ENCODE results near the gene TRABD2B.

The TRABD2B gene

DNA sequence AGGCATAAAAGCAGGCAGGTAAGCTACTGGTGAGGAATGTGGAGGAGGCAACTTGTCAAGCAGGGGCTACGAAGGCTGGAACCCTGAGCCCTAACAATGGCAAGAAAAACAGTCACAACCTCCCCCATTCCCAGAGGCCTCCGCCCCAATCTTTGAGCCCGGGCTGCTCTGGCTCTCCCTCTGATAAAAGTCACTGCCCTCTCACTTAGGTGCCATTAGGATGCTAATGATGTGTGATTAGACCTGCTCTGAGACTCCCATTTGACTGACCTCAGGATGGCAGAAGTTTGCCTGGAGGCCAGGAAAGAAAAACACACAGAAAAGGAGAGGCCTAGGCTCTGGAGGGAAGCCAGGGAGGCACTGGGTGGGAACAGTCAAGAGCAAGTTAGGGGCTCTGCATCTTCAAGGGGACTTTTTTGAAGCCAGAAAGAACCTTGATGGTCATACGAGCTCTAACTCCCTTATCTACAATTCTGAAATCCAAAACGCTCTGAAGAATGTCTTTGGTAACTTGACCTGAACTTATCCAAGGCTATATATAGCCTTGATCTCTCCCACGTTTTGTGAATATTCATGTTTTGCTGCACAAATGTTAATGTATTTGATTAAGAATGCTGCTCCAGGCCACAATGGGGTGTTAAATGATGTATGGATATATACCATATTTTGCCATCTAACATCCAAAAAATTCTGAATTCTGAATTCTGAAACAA lies 98.9 kb downstream of the TRABD2B start:
- H3K27ac ChIP-seq (ENCODE audit: low read length), result no peak overlapping the region
- peaks cover 13% of the 10 kb centered on the region for H3K27me3 ChIP-seq (ENCODE audit: insufficient read depth, low read length, poor library complexity)
- no peak overlapping the region for H3K9ac ChIP-seq (ENCODE audit: low read depth, low read length)
- no peaks in the 10 kb centered on the region for H3K36me3 ChIP-seq (ENCODE audit: insufficient read depth, low read length)
- TF ChIP-seq CTCF (IDR thresholded peaks at IDR 0.05; ENCODE audit: borderline replicate concordance, extremely low read depth, low read length, poor library complexity, severe bottlenecking) (no peak), EZH2 (IDR thresholded peaks at IDR 0.05; ENCODE audit: borderline replicate concordance, low read depth, low read length, severe bottlenecking) (no peak)
- no peaks in the 10 kb centered on the region for H3K9me3 ChIP-seq (ENCODE audit: insufficient read depth, low read length, severe bottlenecking)
- no peaks in the 10 kb centered on the region for H3K4me1 ChIP-seq (ENCODE audit: insufficient read depth, low read length)
- H4K20me1 ChIP-seq (ENCODE audit: insufficient read depth, low read length), result no peaks in the 10 kb centered on the region
- H3K4me2 ChIP-seq (ENCODE audit: insufficient read depth, low read length), result no peak overlapping the region
- no peak overlapping the region for H3K4me3 ChIP-seq (ENCODE audit: low read depth in 1 of 2, low read length in 2 of 2)
- H2AFZ ChIP-seq (ENCODE audit: low read depth, low read length), result no peak overlapping the region
- ATAC-seq (ENCODE audit: insufficient read depth, low read depth) (no peak), DNase-seq (no peak)
- H3K79me2 ChIP-seq (ENCODE audit: insufficient read depth, low read length), result no peaks in the 10 kb centered on the region

DNA sequence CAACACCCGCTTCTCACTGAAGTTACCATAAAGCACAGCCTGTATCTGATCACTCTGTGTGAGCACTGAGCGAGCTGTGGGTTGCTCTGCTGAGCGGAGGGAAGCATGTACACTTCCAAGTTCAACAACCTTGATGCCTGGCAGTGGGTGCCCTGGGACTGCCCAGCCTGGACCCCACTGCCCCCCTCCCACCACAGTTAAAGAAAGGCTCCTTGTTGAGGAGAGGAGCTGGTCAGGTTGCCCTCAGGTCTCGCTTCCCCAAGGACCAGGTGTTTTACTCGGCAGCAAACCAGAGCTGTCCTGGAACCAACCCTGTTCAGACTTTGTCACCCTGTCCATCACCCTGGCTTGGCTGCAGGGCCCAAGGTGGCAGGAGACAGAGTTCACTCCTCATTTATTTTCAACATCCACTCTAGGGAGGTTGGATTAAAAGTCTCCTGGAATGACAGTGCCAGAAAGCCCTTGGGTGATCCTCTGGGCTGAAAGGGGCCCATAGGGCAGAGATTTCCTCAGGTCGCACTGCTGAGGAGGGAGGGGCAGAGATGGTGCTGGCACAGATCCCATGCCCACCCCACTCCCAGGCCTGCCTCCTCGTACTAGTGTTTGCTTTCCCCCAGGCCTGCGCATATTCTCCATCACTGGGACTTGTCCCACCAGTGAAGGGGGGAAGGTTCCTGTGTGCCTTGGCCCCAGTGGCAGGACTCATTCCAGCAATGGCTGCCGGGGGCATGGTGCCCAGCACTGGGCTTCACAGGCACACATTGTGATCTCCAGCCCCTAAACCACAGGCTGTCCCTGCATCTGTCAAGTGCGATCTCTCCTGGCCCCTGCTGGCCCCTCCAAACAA lies 101.7 kb downstream of the TRABD2B start:
- H3K4me3 ChIP-seq (ENCODE audit: low read depth in 1 of 2, low read length in 2 of 2), result no peak overlapping the region
- H4K20me1 ChIP-seq (ENCODE audit: insufficient read depth, low read length), result no peaks in the 10 kb centered on the region
- H3K4me1 ChIP-seq (ENCODE audit: insufficient read depth, low read length), result no peaks in the 10 kb centered on the region
- TF ChIP-seq EZH2 (IDR thresholded peaks at IDR 0.05; ENCODE audit: borderline replicate concordance, low read depth, low read length, severe bottlenecking) (no peak), CTCF (IDR thresholded peaks at IDR 0.05; ENCODE audit: borderline replicate concordance, extremely low read depth, low read length, poor library complexity, severe bottlenecking) (no peak)
- ATAC-seq (ENCODE audit: insufficient read depth, low read depth) (no peak), DNase-seq (no peak)
- no peak overlapping the region for H3K9ac ChIP-seq (ENCODE audit: low read depth, low read length)
- H3K9me3 ChIP-seq (ENCODE audit: insufficient read depth, low read length, severe bottlenecking), result no peaks in the 10 kb centered on the region
- H3K27ac ChIP-seq (ENCODE audit: low read length), result no peak overlapping the region
- H3K36me3 ChIP-seq (ENCODE audit: insufficient read depth, low read length), result no peaks in the 10 kb centered on the region
- H3K79me2 ChIP-seq (ENCODE audit: insufficient read depth, low read length), result no peaks in the 10 kb centered on the region
- H3K4me2 ChIP-seq (ENCODE audit: insufficient read depth, low read length), result no peak overlapping the region
- H2AFZ ChIP-seq (ENCODE audit: low read depth, low read length), result no peak overlapping the region
- peaks cover 9% of the 10 kb centered on the region for H3K27me3 ChIP-seq (ENCODE audit: insufficient read depth, low read length, poor library complexity)

GRCh38 chr1:47894410-47895278 lies 102.5 kb downstream of the TRABD2B start:
- Histone ChIP-seq H3K4me1 (ENCODE audit: insufficient read depth, low read length) (no peaks in the 10 kb centered on the region), H3K27me3 (ENCODE audit: insufficient read depth, low read length, poor library complexity) (peaks cover 8% of the 10 kb centered on the region), H3K27ac (ENCODE audit: low read length) (no peak overlapping the region), H2AFZ (ENCODE audit: low read depth, low read length) (no peak overlapping the region), H3K4me2 (ENCODE audit: insufficient read depth, low read length) (no peak overlapping the region), H3K9ac (ENCODE audit: low read depth, low read length) (no peak overlapping the region), H3K4me3 (ENCODE audit: low read depth in 1 of 2, low read length in 2 of 2) (no peak overlapping the region), H3K36me3 (ENCODE audit: insufficient read depth, low read length) (no peaks in the 10 kb centered on the region), H3K9me3 (ENCODE audit: insufficient read depth, low read length, severe bottlenecking) (no peaks in the 10 kb centered on the region), H4K20me1 (ENCODE audit: insufficient read depth, low read length) (no peaks in the 10 kb centered on the region), H3K79me2 (ENCODE audit: insufficient read depth, low read length) (no peaks in the 10 kb centered on the region)
- ATAC-seq (ENCODE audit: insufficient read depth, low read depth) (no peak), DNase-seq (no peak)
- no peak for TF ChIP-seq EZH2 (IDR thresholded peaks at IDR 0.05; ENCODE audit: borderline replicate concordance, low read depth, low read length, severe bottlenecking)
- no peak for TF ChIP-seq CTCF (IDR thresholded peaks at IDR 0.05; ENCODE audit: borderline replicate concordance, extremely low read depth, low read length, poor library complexity, severe bottlenecking)

Data from DND-41 (cell line).